ENCODE measurements around the gene PPP1R11.
"Not testable (repeated sequence)": the region's sequence is repeated elsewhere in the genome, so short reads cannot be mapped to it uniquely, and the experiment has no call there.

The PPP1R11 gene

GRCh38 chr6:30031381-30031780 lies 35.6 kb upstream of the PPP1R11 start:
- Histone ChIP-seq H3K36me3 (ENCODE audit: insufficient read depth, insufficient read length, low read length) (peaks cover 5% of the 10 kb centered on the region), H3K9me3 (ENCODE audit: insufficient read depth, low read length) (no peaks in the 10 kb centered on the region), H3K27me3 (ENCODE audit: insufficient read depth, insufficient read length) (no peaks in the 10 kb centered on the region), H3K4me1 (ENCODE audit: insufficient read depth, insufficient read length) (no peaks in the 10 kb centered on the region), H3K9ac (ENCODE audit: insufficient read length, low read depth) (no peak overlapping the region), H3K4me3 (ENCODE audit: insufficient read length, low read depth) (no peak overlapping the region)
- TF ChIP-seq YY1 (IDR thresholded peaks at IDR 0.05; ENCODE audit: insufficient read depth, insufficient read length) (no peak), SUZ12 (IDR thresholded peaks at IDR 0.05; ENCODE audit: extremely low read depth, insufficient read depth, insufficient read length) (no peak), ZNF274 (IDR thresholded peaks at IDR 0.05; ENCODE audit: low read depth, low read length) (no peak)
- DNase-seq (ENCODE audit: low read depth, low spot score): no peak

- DNase-seq (ENCODE audit: low read depth, low spot score); H3K27me3 ChIP-seq (ENCODE audit: insufficient read depth, insufficient read length); H3K4me1 ChIP-seq (ENCODE audit: insufficient read depth, insufficient read length); H3K9me3 ChIP-seq (ENCODE audit: insufficient read depth, low read length); H3K9ac ChIP-seq (ENCODE audit: insufficient read length, low read depth); H3K36me3 ChIP-seq (ENCODE audit: insufficient read depth, insufficient read length, low read length); H3K4me3 ChIP-seq (ENCODE audit: insufficient read length, low read depth): not testable (repeated sequence)
Measured at GRCh38 chr6:30033440-30033839, 33.6 kb upstream of the PPP1R11 start.

- peaks cover 5% of the 10 kb centered on the region for H3K36me3 ChIP-seq (ENCODE audit: insufficient read depth, insufficient read length, low read length)
- TF ChIP-seq YY1 (IDR thresholded peaks at IDR 0.05; ENCODE audit: insufficient read depth, insufficient read length) (no peak), SUZ12 (IDR thresholded peaks at IDR 0.05; ENCODE audit: extremely low read depth, insufficient read depth, insufficient read length) (no peak), ZNF274 (IDR thresholded peaks at IDR 0.05; ENCODE audit: low read depth, low read length) (no peak)
- no peak overlapping the region for H3K9ac ChIP-seq (ENCODE audit: insufficient read length, low read depth)
- DNase-seq (ENCODE audit: low read depth, low spot score): no peak
- H3K4me1 ChIP-seq (ENCODE audit: insufficient read depth, insufficient read length): no peaks in the 10 kb centered on the region
- H3K4me3 ChIP-seq (ENCODE audit: insufficient read length, low read depth): no peak overlapping the region
- no peaks in the 10 kb centered on the region for H3K27me3 ChIP-seq (ENCODE audit: insufficient read depth, insufficient read length)
- no peaks in the 10 kb centered on the region for H3K9me3 ChIP-seq (ENCODE audit: insufficient read depth, low read length)
Measured at GRCh38 chr6:30035784-30036183, 31.2 kb upstream of the PPP1R11 start.

GRCh38 chr6:30037182-30037788 lies 29.7 kb upstream of the PPP1R11 start:
- Histone ChIP-seq H3K9me3 (ENCODE audit: insufficient read depth, low read length) (no peaks in the 10 kb centered on the region), H3K27me3 (ENCODE audit: insufficient read depth, insufficient read length) (no peaks in the 10 kb centered on the region), H3K9ac (ENCODE audit: insufficient read length, low read depth) (no peak overlapping the region), H3K4me1 (ENCODE audit: insufficient read depth, insufficient read length) (no peaks in the 10 kb centered on the region), H3K36me3 (ENCODE audit: insufficient read depth, insufficient read length, low read length) (peaks cover 5% of the 10 kb centered on the region), H3K4me3 (ENCODE audit: insufficient read length, low read depth) (no peak overlapping the region)
- TF ChIP-seq SUZ12 (IDR thresholded peaks at IDR 0.05; ENCODE audit: extremely low read depth, insufficient read depth, insufficient read length) (no peak), YY1 (IDR thresholded peaks at IDR 0.05; ENCODE audit: insufficient read depth, insufficient read length) (no peak), ZNF274 (IDR thresholded peaks at IDR 0.05; ENCODE audit: low read depth, low read length) (no peak)
- no peak for DNase-seq (ENCODE audit: low read depth, low spot score)

- no peaks in the 10 kb centered on the region for H3K9me3 ChIP-seq (ENCODE audit: insufficient read depth, low read length)
- no peak overlapping the region for H3K9ac ChIP-seq (ENCODE audit: insufficient read length, low read depth)
- DNase-seq (ENCODE audit: low read depth, low spot score): no peak
- H3K36me3 ChIP-seq (ENCODE audit: insufficient read depth, insufficient read length, low read length): no peaks in the 10 kb centered on the region
- H3K27me3 ChIP-seq (ENCODE audit: insufficient read depth, insufficient read length): no peaks in the 10 kb centered on the region
- H3K4me1 ChIP-seq (ENCODE audit: insufficient read depth, insufficient read length): no peaks in the 10 kb centered on the region
- TF ChIP-seq SUZ12 (IDR thresholded peaks at IDR 0.05; ENCODE audit: extremely low read depth, insufficient read depth, insufficient read length) (no peak), YY1 (IDR thresholded peaks at IDR 0.05; ENCODE audit: insufficient read depth, insufficient read length) (no peak)
- no peak overlapping the region for H3K4me3 ChIP-seq (ENCODE audit: insufficient read length, low read depth)
Measured at GRCh38 chr6:30041221-30041620, 25.8 kb upstream of the PPP1R11 start.

- TF ChIP-seq SUZ12 (IDR thresholded peaks at IDR 0.05; ENCODE audit: extremely low read depth, insufficient read depth, insufficient read length) (no peak), YY1 (IDR thresholded peaks at IDR 0.05; ENCODE audit: insufficient read depth, insufficient read length) (no peak), ZNF274 (IDR thresholded peaks at IDR 0.05; ENCODE audit: low read depth, low read length) (no peak)
Measured at GRCh38 chr6:30041821-30042220, 25.2 kb upstream of the PPP1R11 start.

GRCh38 chr6:30042476-30042875 lies 24.5 kb upstream of the PPP1R11 start:
- TF ChIP-seq ZNF274 (IDR thresholded peaks at IDR 0.05; ENCODE audit: low read depth, low read length) (no peak), YY1 (IDR thresholded peaks at IDR 0.05; ENCODE audit: insufficient read depth, insufficient read length) (no peak), SUZ12 (IDR thresholded peaks at IDR 0.05; ENCODE audit: extremely low read depth, insufficient read depth, insufficient read length) (no peak)
- H3K4me1 ChIP-seq (ENCODE audit: insufficient read depth, insufficient read length): no peaks in the 10 kb centered on the region
- DNase-seq (ENCODE audit: low read depth, low spot score): no peak

More at GRCh38 chr6:30041821-30042220, 25.2 kb upstream of the PPP1R11 start:
- no peak for DNase-seq (ENCODE audit: low read depth, low spot score)
- no peaks in the 10 kb centered on the region for H3K36me3 ChIP-seq (ENCODE audit: insufficient read depth, insufficient read length, low read length)
- no peaks in the 10 kb centered on the region for H3K27me3 ChIP-seq (ENCODE audit: insufficient read depth, insufficient read length)
- no peaks in the 10 kb centered on the region for H3K4me1 ChIP-seq (ENCODE audit: insufficient read depth, insufficient read length)
- H3K9ac ChIP-seq (ENCODE audit: insufficient read length, low read depth): no peak overlapping the region
- H3K4me3 ChIP-seq (ENCODE audit: insufficient read length, low read depth): no peak overlapping the region
- H3K9me3 ChIP-seq (ENCODE audit: insufficient read depth, low read length): no peaks in the 10 kb centered on the region

GRCh38 chr6:30042914-30043313 lies 24.1 kb upstream of the PPP1R11 start:
- Histone ChIP-seq H3K9me3 (ENCODE audit: insufficient read depth, low read length) (no peaks in the 10 kb centered on the region), H3K36me3 (ENCODE audit: insufficient read depth, insufficient read length, low read length) (no peaks in the 10 kb centered on the region), H3K4me1 (ENCODE audit: insufficient read depth, insufficient read length) (no peaks in the 10 kb centered on the region), H3K4me3 (ENCODE audit: insufficient read length, low read depth) (no peak overlapping the region), H3K9ac (ENCODE audit: insufficient read length, low read depth) (no peak overlapping the region), H3K27me3 (ENCODE audit: insufficient read depth, insufficient read length) (no peaks in the 10 kb centered on the region)
- DNase-seq (ENCODE audit: low read depth, low spot score): no peak
- TF ChIP-seq SUZ12 (IDR thresholded peaks at IDR 0.05; ENCODE audit: extremely low read depth, insufficient read depth, insufficient read length) (no peak), YY1 (IDR thresholded peaks at IDR 0.05; ENCODE audit: insufficient read depth, insufficient read length) (no peak), ZNF274 (IDR thresholded peaks at IDR 0.05; ENCODE audit: low read depth, low read length) (no peak)

More at GRCh38 chr6:30042476-30042875, 24.5 kb upstream of the PPP1R11 start:
- H3K9ac ChIP-seq (ENCODE audit: insufficient read length, low read depth): no peak overlapping the region
- H3K27me3 ChIP-seq (ENCODE audit: insufficient read depth, insufficient read length): no peaks in the 10 kb centered on the region
- no peak overlapping the region for H3K4me3 ChIP-seq (ENCODE audit: insufficient read length, low read depth)
- H3K9me3 ChIP-seq (ENCODE audit: insufficient read depth, low read length): no peaks in the 10 kb centered on the region
- no peaks in the 10 kb centered on the region for H3K36me3 ChIP-seq (ENCODE audit: insufficient read depth, insufficient read length, low read length)
